Panc1 (cell line): ENCODE results near the gene NFYC. TPM values are rescaled to one million over a fixed set of nuclear protein-coding genes. Genes with fewer than 3 reads are reported as not detected.

Experiments used
- ATAC-seq: fragments of 200-7000 bp; cut with Tn5 transposase; 2 replicates; pipeline ENCODE4 v1.9.1; 2020; ENCODE audit warnings: mild to moderate bottlenecking, moderate library complexity
- BruUV-seq: library from RNA; stranded (reverse); fragments of 400-500 nt; replicated peaks from 2 replicates; lab custom pipeline; 2021; lab: Mats Ljungman, UMichigan
- CTCF ChIA-PET: fragments of 300-600 bp; sonication (Branson Sonifier 250); formaldehyde crosslinking; loops from one replicate; lab custom pipeline; 2022; ENCODE audit warnings: antibody characterized with exemption; lab: Charles Lee
- POLR2A ChIA-PET: fragments of 300-600 bp; sonication (Branson Sonifier 250); formaldehyde crosslinking; loops from one replicate; lab custom pipeline; 2022; ENCODE audit warnings: antibody characterized with exemption; lab: Charles Lee
- DNase-seq: peaks from one replicate; pipeline ENCODE4 v3.0.0-alpha.2; 2010; ENCODE audit warnings: low read depth, low spot score
- H3K27ac ChIP-seq: 2 replicates; pipeline ENCODE4 v1.5.1; 2011; ENCODE audit warnings: mild to moderate bottlenecking, low read length, inconsistent platforms
- H3K27me3 ChIP-seq: fragments of 200-500 bp; sonication (Bioruptor generic); 2 replicates; pipeline ENCODE4 v1.6.0; 2014; ENCODE audit warnings: low read length, inconsistent platforms; ENCODE audit not compliant: control insufficient read depth, insufficient read depth
- H3K36me3 ChIP-seq: fragments of 200-500 bp; sonication (Bioruptor generic); 2 replicates; pipeline ENCODE4 v1.5.1; 2014; ENCODE audit warnings: inconsistent platforms, mild to moderate bottlenecking, low read length, moderate library complexity; ENCODE audit not compliant: control insufficient read depth, insufficient read depth
- H3K4me1 ChIP-seq: 2 replicates; pipeline ENCODE4 v1.5.1; 2011; ENCODE audit warnings: inconsistent platforms, mild to moderate bottlenecking, low read length, moderate library complexity; ENCODE audit not compliant: control insufficient read depth, insufficient read depth
- H3K4me3 ChIP-seq, 2 experiments: 2 replicates each; pipeline ENCODE4 v1.5.1; 2011 to 2012; ENCODE audit warnings: low read depth in 2 of 2, low read length in 2 of 2, mild to moderate bottlenecking in 2 of 2, inconsistent platforms in 1 of 2, moderate library complexity in 1 of 2
- H3K9me3 ChIP-seq: fragments of 200-500 bp; sonication (Bioruptor generic); 2 replicates; pipeline ENCODE4 v1.5.1; 2014; ENCODE audit warnings: low read depth, mild to moderate bottlenecking, inconsistent platforms, low read length, moderate library complexity; ENCODE audit not compliant: control insufficient read depth, insufficient read depth
- POLR2AphosphoS5 ChIP-seq: IDR thresholded peaks from 2 replicates; pipeline ENCODE4 v1.6.1; 2012; ENCODE audit warnings: mild to moderate bottlenecking, low read depth, low read length, moderate library complexity
- REST ChIP-seq, 2 experiments: IDR thresholded peaks; 2 replicates each; pipeline ENCODE4 v1.6.1; 2011 to 2012; ENCODE audit warnings: low read depth in 2 of 2, control low read depth in 1 of 2, low read length in 1 of 2, mild to moderate bottlenecking in 1 of 2, moderate library complexity in 1 of 2; ENCODE audit not compliant: insufficient read depth in 1 of 2
- SIN3A ChIP-seq: IDR thresholded peaks from 2 replicates; pipeline ENCODE4 v1.6.1; 2012; ENCODE audit warnings: low read depth, mild to moderate bottlenecking, low read length, moderate library complexity, borderline replicate concordance; ENCODE audit not compliant: insufficient read depth
- TCF7L2 ChIP-seq: IDR thresholded peaks from 2 replicates; pipeline ENCODE4 v1.6.1; 2011; ENCODE audit warnings: mild to moderate bottlenecking, low read depth, low read length, inconsistent platforms
- in situ Hi-C: cut with HindIII; loops from 2 replicates; pipeline ENCODE4 v1.10.0; 2016; ENCODE audit warnings: low sequenced_read_pairs, low pct_unique_long_range_greater_than_20kb
- intact Hi-C: fragments of 100-400 bp; cut with micrococcal nuclease; formaldehyde crosslinking; loops from one replicate; pipeline ENCODE4 v1.10.0; 2022; ENCODE audit not compliant: unreplicated experiment
- total RNA-seq: library from RNA; stranded (reverse); gene quantifications from one replicate; pipeline ENCODE4 v1.2.1, GENCODE V29; 2021; ENCODE audit not compliant: unreplicated experiment
- TF ChIP-seq, protein P1 (sequence below): fragments of 450-650 bp; IDR thresholded peaks from 2 replicates; pipeline ENCODE4 v1.5.1; 2017; ENCODE audit warnings: mild to moderate bottlenecking

Gene NFYC
- total RNA-seq, 1 experiment from 2014 or later, result 81.9 TPM

GRCh38 chr1:40780678-40781607 is 89.4 kb downstream of the NFYC start:
- no peaks in the 10 kb centered on the region for H3K27me3 ChIP-seq
- ATAC-seq, result no peak
- POLR2A ChIA-PET, result no interaction called here
- no peaks in the 10 kb centered on the region for H3K36me3 ChIP-seq
- H3K4me1 ChIP-seq, result peaks cover 23% of the 10 kb centered on the region
- DNase-seq, result no peak
- CTCF ChIA-PET, result no interaction called here
- no peak overlapping the region for H3K4me3 ChIP-seq
- TF ChIP-seq TCF7L2 (no peak), POLR2AphosphoS5 (no peak), REST (IDR thresholded peaks at IDR 0.05; ENCODE audit: insufficient read depth in 1 of 2, low read depth in 2 of 2, low read length in 1 of 2) (no peak), SIN3A (no peak)
- TF ChIP-seq, protein P1, sequence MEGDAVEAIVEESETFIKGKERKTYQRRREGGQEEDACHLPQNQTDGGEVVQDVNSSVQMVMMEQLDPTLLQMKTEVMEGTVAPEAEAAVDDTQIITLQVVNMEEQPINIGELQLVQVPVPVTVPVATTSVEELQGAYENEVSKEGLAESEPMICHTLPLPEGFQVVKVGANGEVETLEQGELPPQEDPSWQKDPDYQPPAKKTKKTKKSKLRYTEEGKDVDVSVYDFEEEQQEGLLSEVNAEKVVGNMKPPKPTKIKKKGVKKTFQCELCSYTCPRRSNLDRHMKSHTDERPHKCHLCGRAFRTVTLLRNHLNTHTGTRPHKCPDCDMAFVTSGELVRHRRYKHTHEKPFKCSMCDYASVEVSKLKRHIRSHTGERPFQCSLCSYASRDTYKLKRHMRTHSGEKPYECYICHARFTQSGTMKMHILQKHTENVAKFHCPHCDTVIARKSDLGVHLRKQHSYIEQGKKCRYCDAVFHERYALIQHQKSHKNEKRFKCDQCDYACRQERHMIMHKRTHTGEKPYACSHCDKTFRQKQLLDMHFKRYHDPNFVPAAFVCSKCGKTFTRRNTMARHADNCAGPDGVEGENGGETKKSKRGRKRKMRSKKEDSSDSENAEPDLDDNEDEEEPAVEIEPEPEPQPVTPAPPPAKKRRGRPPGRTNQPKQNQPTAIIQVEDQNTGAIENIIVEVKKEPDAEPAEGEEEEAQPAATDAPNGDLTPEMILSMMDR, result no peak
- no peak overlapping the region for H3K27ac ChIP-seq
- BruUV-seq, result no TSS peak
- H3K9me3 ChIP-seq, result peaks cover 8% of the 10 kb centered on the region; the same call in 1 of the 2 replicates
- in situ Hi-C loops, result no loop called here
- intact Hi-C loops, result loop anchor here (5.0 kb wide), 1 partner anchor 66 kb away; no protein-coding TSS in a partner anchor

DNA sequence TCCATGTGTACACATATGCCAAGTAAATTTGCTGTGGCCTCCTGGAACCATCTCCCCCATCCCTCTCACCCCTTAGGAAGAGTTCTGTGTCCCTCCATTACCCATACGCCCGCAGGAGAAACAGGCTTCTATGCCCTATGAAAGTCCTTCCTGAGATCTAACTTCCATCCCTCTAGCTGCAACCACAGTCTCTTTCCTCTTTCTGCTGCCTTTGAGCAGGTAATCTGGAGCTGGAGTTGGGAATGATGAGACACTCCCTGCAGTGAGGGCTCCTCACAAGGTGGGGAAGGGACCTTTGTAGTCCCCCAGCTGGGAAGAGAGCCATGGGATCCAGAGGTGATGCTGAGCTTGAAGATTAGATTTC is 90.1 kb downstream of the NFYC start:
- no peak for DNase-seq
- in situ Hi-C loops, result no loop called here
- Histone ChIP-seq H3K9me3 (peaks cover 8% of the 10 kb centered on the region; the same call in 1 of the 2 replicates), H3K27me3 (no peaks in the 10 kb centered on the region), H3K36me3 (no peaks in the 10 kb centered on the region), H3K4me1 (peaks cover 23% of the 10 kb centered on the region), H3K27ac (no peak overlapping the region), H3K4me3 (no peak overlapping the region)
- intact Hi-C loops, result loop anchor here (5.0 kb wide), 1 partner anchor 66 kb away; no protein-coding TSS in a partner anchor
- POLR2A ChIA-PET, result interaction anchor here (0.6 kb wide), 1 partner anchor 579 kb away, joined by 6 read pairs; no protein-coding TSS in a partner anchor
- TF ChIP-seq TCF7L2 (no peak), POLR2AphosphoS5 (no peak), SIN3A (no peak), REST (IDR thresholded peaks at IDR 0.05; ENCODE audit: insufficient read depth in 1 of 2, low read depth in 2 of 2, low read length in 1 of 2) (no peak)
- TF ChIP-seq, protein P1, result no peak
- CTCF ChIA-PET, result interaction anchor here (1.0 kb wide), 1 partner anchor 59 kb away, joined by 3 read pairs; no protein-coding TSS in a partner anchor
- no peak for ATAC-seq
- no TSS peak for BruUV-seq
